NCI-H748 (cell line): ENCODE measurements around the gene PDLIM1.

ENCODE experiments used
- DNase-seq: peaks from one replicate; lab custom pipeline; 2025; ENCODE audit not compliant: unreplicated experiment; lab: John Stamatoyannopoulos, UW

The PDLIM1 gene

DNA sequence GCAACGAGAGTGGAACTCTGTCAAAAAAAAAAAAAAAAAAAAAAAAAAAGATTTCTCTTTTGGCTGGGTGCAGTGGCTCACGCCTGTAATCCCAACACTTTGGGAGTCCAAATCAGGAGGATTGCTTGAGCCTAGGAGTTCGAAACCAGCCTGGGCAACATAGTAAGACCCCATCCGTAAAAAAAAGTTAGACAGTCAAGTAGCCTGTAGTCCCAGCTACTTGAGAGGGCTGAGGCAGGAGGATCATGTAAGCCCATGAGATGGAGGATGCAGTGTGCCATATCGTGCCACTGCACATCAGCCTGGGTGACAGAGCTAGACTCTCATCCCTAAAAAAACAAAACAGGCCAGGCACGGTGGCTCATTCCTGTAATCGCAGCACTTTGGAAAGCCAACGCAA is 25.2 kb downstream of the PDLIM1 start:
- no peak for DNase-seq

GRCh38 chr10:95264227-95265051 is 26.4 kb downstream of the PDLIM1 start:
- DNase-seq = peak; percentile 23

GRCh38 chr10:95263864-95264226 is 27.0 kb downstream of the PDLIM1 start:
- no peak for DNase-seq

GRCh38 chr10:95262763-95263518 is 27.9 kb downstream of the PDLIM1 start:
- DNase-seq = no peak

GRCh38 chr10:95261926-95262325 is 28.9 kb downstream of the PDLIM1 start:
- DNase-seq = no peak

DNA sequence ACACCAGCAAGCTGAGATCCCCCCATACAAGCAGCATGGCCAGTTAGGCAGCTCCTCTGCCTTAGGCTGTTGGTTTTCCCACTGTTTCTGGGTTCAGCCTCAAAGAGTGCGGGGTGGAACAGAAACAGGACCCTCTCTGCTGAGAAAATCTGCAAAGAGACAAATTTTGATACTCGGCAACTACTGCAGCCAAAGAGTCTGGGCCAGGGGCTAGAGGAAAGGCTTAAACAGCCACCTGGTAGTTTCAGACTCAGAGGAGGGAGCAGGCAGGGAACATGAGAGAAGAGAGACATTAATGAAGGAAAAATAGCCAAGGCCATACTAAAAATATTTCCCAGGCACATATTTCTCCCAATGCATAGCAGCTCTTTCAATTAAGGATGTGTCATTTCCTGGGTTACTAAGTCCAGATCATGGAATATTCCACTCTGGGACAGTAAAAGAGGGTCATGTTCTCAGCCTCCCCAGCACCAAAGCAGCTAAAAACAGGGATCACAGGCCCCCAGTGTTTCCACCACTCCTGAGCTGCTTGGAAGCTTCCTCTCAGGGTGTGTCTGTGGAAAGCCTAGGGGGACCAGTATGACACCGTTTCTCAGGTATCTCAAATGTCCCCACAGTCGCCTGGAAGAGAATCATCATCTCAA is 29.8 kb downstream of the PDLIM1 start:
- DNase-seq = no peak

DNA sequence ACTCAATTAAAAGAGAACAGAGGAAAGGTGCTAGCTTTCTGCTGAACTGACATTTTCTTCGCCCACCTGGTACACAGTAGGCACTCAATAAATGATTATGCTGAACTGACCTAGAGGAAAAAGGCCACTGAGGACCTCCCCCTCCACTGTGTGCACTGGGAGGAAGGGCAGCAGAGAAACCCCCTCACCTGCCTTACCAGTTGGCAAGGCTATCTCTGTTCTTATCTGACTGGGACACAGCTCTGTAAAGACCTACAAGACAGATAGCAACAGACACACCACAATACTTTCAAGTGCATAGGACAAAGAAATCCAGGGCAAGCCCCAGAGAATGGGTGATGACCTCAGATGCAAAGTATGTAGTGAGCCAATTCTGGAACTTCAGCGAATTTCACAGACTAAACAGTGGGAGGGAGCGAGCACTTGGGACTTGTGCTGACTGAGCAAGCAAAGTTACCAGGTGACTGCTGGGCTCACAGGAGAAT is 30.4 kb downstream of the PDLIM1 start:
- no peak for DNase-seq

- DNase-seq = no peak
Observed at GRCh38 chr10:95257849-95258248, 33.0 kb downstream of the PDLIM1 start.

- DNase-seq = no peak
Observed at GRCh38 chr10:95256268-95256667, 34.5 kb downstream of the PDLIM1 start.

DNA sequence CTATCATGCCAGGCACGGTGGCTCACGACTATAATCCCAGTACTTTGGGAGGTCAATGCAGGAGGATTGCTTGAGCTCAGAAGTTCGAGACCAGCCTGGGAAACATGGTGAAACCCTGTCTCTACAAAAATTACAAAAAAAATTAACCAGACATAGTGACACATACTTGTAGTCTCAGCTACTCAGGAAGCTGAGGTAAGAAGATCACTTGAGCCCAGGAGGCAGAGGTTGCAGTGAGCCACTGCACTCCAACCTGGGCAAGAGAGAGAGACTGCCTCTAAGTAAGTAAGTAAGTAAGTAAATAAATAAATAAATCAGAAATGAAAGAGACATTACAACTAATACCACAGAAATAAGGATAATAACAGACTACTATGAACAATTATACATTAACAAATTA is 36.2 kb downstream of the PDLIM1 start:
- DNase-seq = no peak

GRCh38 chr10:95253686-95254085 is 37.1 kb downstream of the PDLIM1 start:
- DNase-seq = no peak

GRCh38 chr10:95253007-95253406 is 37.8 kb downstream of the PDLIM1 start:
- no peak for DNase-seq

GRCh38 chr10:95250856-95251255 is 39.9 kb downstream of the PDLIM1 start:
- no peak for DNase-seq

- DNase-seq = no peak
Observed at GRCh38 chr10:95249467-95249866, 41.3 kb downstream of the PDLIM1 start.

DNA sequence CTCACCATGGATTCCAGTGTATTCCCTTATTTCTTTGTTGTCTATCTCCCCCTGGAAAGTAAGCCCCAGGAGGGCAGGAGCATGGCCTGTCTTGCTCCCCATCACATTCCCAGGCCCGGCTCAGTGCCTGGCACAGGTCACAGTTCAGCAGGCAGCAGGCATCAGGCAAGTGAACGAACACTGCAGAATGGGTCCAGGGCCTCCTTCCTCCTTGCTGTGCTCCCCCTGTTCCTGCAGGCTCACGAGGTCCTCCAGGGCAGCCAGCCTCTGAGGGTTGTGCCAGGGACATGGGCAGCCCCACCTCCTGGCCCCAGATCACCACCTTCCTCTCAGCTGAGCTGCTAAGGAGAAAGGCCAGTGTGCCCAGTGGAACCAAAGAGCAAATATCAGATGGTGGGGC is 41.8 kb downstream of the PDLIM1 start:
- DNase-seq = no peak

GRCh38 chr10:95247881-95248583 is 42.8 kb downstream of the PDLIM1 start:
- DNase-seq = no peak

- DNase-seq = no peak
Observed at GRCh38 chr10:95247200-95247880, 43.5 kb downstream of the PDLIM1 start.

DNA sequence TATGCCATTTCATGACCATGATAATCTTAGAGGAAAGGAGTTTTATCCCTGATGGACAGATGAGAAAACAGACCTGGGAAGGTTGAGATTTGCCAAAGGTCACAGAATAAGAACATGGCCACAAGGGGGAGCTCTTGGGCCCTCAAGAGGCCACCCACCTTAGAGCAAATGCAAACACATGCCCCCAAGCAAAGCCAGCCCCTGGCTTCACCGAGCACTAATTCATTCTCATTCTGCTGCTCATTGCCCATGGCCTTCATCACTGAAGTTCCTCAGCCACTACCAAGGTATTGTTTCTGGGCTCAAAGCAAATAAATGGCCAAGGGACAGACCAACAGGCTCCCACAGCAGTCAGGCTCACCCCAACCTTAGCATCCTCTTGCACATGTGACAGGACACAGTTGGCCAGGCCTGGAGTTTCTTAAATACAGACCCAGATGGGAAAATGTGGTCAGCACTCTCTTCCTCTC is 44.2 kb downstream of the PDLIM1 start:
- peak; percentile 63 for DNase-seq

- DNase-seq = no peak
Observed at GRCh38 chr10:95245425-95246055, 45.3 kb downstream of the PDLIM1 start.

GRCh38 chr10:95244152-95244551 is 46.7 kb downstream of the PDLIM1 start:
- DNase-seq = no peak
